Hematopoietic multipotent progenitor cell treated with erythropoietin and hydrocortisone succinate and interleukin-3 and kit ligand, for 8 days (in vitro differentiated cells): Measurements from ENCODE around the gene LMAN2L.

ENCODE experiments used
- DNase-seq: peaks from one replicate; pipeline ENCODE4 v3.0.0-alpha.2; 2015

Gene LMAN2L

GRCh38 chr2:96703021-96703751 is 36.7 kb downstream of the LMAN2L start:
- DNase-seq: no peak

GRCh38 chr2:96702098-96702785 is 37.6 kb downstream of the LMAN2L start:
- DNase-seq: no peak

DNA sequence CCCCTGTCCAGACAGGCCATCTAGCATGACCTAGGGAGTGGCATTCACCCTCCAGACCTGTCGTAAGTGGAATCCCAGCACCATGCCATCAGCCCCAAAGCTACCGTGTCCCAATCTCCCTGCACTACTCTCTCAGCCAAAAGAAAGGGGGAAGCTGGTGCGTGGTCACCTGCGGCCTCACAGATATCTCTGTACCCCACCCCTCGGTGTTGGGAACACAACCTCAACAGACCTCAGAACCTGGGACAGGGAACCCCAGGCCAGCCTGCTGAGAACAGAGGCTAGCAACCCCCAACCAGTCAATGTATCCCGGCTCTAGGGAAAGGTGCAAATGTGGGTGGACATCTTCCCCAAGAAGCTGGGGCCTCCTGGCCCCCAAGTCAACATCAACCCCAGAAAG is 38.2 kb downstream of the LMAN2L start:
- no peak for DNase-seq

DNA sequence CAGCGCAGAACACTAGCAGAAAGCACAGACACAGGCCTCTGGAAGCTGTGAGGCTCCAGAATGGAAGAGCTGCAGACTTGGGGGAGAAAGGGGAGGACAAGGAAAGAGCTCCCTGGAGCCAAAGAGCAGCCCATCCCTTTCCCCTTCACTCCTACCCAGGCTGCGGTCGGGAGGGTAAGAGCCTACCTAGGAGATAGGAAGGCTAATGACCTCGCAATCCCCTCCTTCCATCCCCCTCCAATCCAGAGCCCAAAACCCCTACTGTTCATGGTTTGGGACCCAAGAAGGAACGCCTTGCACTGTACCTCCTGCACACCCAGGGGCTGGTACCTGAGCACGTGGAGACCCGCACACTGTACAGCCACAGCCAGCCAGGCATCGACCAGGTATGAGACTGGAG is 39.8 kb downstream of the LMAN2L start:
- no peak for DNase-seq

GRCh38 chr2:96699621-96700020 is 40.2 kb downstream of the LMAN2L start:
- no peak for DNase-seq

DNA sequence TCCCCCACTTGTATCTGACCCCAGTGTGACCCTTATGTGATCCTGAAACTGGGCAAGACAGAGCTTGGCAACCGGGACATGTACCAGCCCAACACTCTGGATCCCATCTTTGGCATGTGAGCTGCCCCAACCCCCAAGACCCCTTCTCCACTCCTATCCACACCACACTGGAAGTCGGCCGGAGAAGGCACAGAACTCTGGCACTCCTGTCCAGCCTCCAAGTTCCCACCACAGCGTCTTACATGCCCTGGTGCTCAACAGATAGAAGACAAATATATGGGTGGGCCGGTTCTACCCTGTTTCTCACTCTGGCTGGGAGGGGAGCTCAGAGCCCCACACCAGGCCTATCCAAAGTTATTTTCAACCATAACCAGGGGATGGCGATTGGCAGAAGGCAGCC is 40.8 kb downstream of the LMAN2L start:
- no peak for DNase-seq

- DNase-seq: no peak
Measured at GRCh38 chr2:96698221-96698861, 41.5 kb downstream of the LMAN2L start.

DNA sequence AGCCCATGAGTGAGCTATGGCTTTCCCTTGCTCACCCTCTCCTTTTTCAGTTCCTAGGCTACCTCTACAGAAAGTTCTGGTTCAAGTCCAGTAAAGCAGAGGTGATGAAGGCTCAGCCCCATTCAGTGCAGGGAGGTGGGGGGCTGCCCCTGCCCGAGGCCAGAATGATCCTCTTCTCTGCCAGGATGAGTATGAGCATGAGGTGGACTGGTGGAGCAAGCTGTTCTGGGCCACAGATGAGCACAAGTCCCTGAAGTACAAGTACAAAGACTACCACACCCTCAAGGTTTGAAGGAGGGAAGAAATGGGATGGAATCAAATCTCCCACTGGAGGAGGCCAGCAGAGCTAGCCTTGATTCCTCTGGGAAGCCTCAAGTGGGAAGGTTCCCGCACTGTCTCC is 42.4 kb downstream of the LMAN2L start:
- DNase-seq: no peak

DNA sequence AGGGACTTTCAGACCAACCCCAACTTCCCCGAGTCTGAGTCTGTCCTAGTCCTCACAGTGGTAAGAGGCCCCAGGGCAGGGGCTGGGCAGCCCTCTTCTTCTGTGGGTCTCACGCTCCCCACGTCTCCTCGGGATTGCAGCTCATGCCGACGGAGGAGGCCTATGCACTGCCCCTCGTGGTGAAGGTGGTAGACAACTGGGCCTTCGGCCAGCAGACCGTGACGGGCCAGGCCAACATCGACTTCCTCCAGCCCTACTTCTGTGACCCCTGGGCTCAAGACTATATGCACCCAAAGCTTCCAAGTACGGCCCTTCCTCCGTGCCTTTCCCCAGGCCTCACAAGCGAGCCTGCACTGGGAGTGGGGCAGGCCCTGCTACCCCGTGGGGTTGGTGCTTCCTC is 44.3 kb downstream of the LMAN2L start:
- DNase-seq: no peak

DNA sequence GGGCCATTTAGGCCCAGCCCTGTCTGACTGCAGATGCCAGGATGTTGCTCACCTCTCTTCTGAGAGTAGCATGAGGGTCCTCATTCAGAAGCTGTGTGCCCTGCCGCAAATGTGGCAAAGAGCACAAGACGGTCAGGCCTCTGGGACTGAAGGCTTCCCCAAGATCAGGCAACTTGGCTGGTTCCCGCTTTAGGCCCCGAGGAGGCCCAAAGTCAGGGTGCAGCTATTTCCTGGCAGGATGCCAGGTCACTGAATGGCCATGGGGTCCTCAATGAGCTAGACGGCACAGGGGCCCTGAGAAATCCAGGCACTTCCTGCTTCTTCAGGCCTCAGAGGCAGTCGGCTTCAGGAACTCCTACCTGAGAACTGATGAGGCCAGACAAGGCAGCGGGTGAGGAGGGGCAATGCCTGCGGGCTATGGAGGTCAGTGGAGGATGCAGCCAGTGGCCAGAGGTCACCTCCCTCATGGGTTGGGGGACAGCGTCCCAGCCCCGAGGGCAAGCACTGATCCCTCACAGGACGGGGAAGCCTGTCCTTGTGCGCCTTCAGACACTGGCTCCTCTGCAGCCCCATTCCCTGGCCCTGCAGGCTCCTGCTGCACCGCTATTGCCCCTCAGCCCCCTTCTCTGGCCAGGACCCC is 44.9 kb downstream of the LMAN2L start:
- no peak for DNase-seq

- DNase-seq: no peak
Measured at GRCh38 chr2:96694279-96694678, 45.6 kb downstream of the LMAN2L start.

- DNase-seq: no peak
Measured at GRCh38 chr2:96693286-96694200, 46.3 kb downstream of the LMAN2L start.

- DNase-seq: no peak
Measured at GRCh38 chr2:96692094-96692971, 47.5 kb downstream of the LMAN2L start.

GRCh38 chr2:96691022-96691612 is 48.7 kb downstream of the LMAN2L start:
- DNase-seq: no peak

DNA sequence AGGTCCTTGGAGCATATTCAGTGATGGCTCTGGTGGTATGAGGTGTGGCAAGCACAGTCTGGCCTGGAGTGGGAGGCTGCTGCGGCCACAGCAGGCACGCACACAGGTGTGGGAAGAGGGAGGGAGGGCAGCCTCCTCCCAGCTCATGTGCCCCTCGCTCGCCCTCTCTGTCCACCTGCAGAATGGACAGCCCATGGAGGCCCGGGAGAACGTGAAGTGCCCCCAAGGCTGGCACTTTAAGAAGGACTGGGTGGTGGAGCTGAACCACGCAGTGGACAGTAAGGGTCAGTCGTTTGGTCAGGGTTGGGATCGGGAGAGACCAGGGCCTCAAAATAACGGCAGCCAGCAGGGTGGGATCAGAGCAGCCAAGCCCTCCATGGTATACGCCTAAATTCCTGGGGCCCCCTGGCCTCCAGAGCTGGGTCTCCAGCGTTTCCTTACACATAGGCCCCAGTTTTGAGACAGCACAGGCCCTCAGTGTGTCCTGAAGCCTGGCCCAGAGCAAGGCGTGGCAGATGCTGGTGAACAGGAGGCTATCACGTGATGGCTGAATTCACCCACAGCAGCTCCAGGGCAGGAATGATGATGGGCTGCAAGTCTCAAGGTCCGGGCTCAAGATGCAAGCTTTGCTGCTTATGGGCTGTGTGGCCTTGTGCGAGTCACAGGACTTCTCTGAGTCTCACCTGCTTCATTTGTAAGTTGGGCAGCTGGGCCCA is 49.4 kb downstream of the LMAN2L start:
- no peak for DNase-seq

GRCh38 chr2:96689431-96689991 is 50.4 kb downstream of the LMAN2L start:
- no peak for DNase-seq

GRCh38 chr2:96688649-96689430 is 51.0 kb downstream of the LMAN2L start:
- no peak for DNase-seq

GRCh38 chr2:96687711-96688640 is 51.9 kb downstream of the LMAN2L start:
- no peak for DNase-seq
